GM18519 (cell line): ENCODE data around the gene PRRX2.
"Not testable (repeated sequence)": the region's sequence is repeated elsewhere in the genome, so short reads cannot be mapped to it uniquely, and the experiment has no call there.

ENCODE experiments used
- ATAC-seq: cut with Tn5 transposase; IDR thresholded peaks from one replicate; pipeline ENCODE4 v1.9.1; 2021; ENCODE audit warnings: mild to moderate bottlenecking, moderate library complexity; ENCODE audit not compliant: unreplicated experiment, low FRiP score

The PRRX2 gene

GRCh38 chr9:129724456-129725190, 59.2 kb downstream of the PRRX2 start:
- no peak for ATAC-seq

DNA sequence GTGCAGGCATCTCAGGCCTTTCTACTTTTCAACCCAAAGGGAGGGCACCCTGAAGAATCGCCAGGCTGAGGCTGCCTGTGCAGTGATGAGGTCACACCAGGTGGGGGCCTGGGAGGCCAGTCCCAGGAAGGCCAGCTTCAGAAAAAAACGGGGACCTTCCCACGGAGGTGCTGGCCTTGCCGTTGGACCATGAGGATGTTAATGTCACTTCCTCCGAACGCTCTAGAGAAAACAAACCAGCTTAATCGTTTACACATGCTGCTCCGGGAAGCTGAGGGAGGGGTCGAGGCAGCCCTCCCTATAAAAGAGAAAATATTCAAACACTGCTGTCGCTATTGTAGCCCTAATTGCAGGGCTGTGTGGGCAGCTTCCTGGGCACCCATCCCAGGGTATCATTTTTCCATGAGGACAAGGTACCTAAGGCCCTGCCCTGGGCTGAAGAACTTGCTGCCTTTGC, 60.4 kb downstream of the PRRX2 start:
- ATAC-seq = no peak

DNA sequence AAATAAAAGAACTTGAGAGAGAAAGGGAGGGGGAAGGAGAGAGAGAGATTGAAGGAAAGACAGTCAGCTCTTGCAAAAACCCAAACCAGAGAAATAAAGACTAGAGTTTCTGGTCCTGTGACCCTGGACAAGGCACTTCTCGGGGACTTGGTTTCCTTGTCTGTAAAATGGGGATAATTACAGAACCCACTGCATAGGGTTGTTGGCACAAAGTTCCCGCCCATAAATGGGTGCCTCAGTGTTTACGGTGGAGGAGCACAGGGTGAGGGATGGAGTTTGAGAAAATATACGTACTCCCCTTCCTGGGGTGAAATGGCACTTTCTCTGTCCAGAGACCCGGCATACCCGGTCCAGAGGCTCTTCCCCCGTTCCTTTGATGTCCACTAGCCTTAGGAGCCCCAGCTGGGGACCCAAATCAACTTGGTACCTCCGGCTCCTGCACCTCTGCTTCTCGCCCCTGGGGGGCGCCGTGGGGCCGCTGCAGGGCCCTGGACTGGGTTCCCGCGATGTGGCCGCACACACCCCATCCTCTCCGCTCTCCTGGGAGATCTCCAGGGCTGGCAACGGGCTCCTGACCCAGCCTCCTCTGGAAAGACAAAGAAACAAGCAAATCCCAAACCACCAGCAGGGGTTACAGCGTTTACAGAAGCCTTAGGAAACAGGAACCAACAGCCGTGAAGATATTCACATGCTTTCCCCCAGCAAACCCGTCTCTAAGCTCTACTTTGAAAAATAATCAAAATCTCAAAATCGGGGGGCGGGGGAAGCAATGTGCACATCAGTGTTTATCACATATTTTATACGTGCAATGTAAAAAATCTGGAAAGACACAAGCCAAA, 61.1 kb downstream of the PRRX2 start:
- no peak for ATAC-seq

GRCh38 chr9:129728744-129729143, 63.3 kb downstream of the PRRX2 start:
- no peak for ATAC-seq

GRCh38 chr9:129731477-129732085, 66.1 kb downstream of the PRRX2 start:
- no peak for ATAC-seq

- ATAC-seq = no peak
Measured at GRCh38 chr9:129732100-129732499, 66.7 kb downstream of the PRRX2 start.

DNA sequence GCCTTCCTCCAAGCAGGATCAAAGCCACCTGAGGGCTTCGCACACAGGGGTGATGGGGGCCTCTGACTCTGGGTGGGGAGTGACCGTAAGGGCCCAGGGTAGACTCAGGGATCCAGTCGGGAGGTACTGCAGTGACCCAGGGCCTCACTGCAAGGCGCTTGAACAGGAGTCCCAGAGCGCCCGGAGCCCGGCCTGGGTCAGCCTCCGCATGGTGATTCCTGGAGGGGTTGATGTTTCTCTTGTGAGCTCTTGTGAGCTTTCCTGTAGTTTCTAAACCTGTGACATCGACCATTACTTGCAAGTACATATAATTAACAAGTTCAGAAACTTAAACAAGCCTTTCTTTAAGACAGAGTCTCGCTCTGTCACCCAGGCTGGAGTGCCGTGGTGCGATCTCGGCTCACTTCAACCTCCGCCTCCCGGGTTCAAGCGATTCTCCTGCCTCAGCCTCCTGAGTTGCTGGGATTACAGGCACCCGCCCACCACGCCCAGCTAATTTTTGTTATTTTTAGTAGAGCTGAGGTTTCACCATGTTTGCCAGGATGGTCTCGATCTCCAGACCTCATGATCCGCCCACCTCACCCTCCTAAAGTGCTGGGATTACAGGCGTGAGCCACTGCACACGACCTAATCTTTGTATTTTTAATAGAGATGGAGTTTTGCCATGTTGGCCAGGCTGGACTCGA, 67.6 kb downstream of the PRRX2 start:
- no peak for ATAC-seq

DNA sequence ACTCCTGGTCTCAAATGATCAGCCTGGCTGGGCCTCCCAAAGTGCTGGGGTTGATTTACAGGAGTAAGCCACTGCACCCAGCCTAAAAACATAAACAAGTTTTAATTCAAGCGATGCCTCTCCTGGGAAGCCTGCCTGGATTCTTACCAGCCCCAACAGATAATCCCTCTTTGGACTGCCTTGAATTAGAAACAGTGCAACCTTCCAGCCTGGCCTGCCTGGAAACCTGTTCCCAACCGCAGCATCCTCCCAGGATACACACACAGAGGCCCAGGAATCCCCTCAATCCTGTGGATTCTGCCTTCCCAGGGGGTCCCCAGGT, 68.1 kb downstream of the PRRX2 start:
- ATAC-seq = no peak

GRCh38 chr9:129735546-129735945, 70.1 kb downstream of the PRRX2 start:
- no peak for ATAC-seq

DNA sequence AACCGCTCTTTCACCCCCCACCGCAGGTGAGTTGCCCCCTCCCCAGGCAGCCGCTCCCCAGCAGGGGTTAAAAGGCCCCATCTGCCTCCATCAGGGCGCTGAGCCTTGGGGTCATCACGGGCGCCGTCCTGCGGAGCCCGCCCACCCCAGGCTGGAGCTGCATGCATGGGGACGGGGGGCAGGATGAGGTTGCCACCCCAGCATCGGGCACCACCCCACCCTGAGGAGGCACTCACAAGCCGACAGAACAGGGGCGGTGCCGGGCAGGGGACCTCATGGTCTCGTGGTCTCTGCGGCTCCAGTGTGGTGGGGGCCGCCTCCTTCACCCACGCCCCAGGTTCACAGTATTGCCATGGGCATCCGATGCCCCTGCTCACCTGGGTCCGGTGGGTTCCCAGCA, 70.9 kb downstream of the PRRX2 start:
- no peak for ATAC-seq

DNA sequence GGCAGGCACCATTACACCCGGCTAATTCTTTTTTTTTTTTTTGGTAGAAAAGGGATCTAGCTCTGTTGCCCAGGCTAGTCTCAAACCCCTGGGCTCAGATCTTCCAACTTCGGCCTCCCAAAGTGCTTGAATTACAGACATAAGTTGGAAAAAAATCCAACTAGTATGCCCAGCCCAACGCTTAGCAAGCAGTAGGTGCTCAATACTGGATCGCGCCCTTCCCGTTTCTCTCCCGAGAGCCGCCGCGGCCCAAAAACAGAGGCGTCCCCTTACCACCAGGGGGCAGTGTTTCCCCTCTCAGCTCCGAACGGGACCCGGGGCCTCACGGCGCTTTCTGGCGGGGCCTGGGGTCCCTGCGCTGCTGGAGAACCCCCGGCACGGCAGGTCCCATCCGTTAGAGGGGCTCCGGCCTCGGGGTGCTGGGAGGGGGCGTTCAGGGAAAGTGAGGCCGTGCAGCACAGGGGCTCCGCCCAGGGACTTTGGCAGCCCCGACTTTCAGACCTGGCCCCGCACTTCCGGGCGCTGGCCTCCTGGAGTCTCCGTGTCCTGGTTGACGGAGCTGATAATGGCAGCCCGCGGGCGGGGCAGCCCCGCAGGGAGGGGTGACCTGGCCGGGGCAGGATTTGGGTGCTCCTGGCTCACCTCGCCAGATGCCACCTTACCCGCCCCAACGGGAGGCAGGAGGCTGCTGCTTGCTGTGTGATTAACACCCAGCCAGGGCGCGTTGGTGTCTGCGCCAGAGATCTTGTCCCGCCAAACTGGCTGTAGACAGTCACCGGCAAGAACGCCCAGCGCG, 72.2 kb downstream of the PRRX2 start:
- no peak for ATAC-seq

- no peak for ATAC-seq
Measured at GRCh38 chr9:129739432-129739831, 74.0 kb downstream of the PRRX2 start.

DNA sequence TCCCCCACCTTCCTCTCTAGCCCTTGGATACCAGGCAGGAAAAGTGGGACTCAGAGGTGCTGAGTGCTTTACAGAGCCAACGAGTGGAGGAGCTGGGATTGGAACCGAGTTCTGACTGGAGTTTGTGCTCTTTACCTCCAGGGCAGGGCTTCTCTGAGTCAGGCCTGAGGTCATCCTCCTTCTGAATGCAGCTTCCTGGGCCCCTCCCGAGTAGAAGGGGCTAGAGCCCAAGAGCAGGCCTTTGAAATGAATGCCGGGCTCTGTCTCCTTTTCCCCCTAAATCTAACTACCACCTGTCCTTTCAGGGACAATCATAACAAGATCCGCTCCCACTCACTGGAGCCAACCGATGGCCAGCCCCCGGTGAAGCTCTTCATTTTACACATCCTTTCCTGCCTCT, 74.7 kb downstream of the PRRX2 start:
- ATAC-seq = no peak

GRCh38 chr9:129740666-129741464, 75.4 kb downstream of the PRRX2 start:
- no peak for ATAC-seq

DNA sequence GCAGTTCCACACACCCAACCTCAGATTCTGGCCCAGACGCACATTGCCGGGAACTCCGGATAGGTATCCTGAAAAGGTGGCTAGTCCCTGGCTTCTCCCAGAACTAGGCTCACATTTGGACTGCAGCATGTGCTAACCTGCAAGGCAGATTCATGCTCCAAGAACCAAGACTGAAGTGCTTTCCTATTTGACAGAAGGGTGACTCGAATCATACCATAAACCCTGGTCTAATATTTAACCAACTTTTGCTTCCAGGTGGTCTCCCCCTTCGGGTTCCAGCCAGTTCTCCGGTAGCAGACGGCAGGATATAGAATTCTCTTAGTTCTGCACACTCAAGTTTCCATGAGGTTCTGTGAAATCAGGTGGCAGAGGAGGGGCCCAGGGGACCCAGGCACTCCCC, 79.8 kb downstream of the PRRX2 start:
- ATAC-seq = no peak

- ATAC-seq = no peak
Measured at GRCh38 chr9:129746092-129746777, 80.8 kb downstream of the PRRX2 start.

DNA sequence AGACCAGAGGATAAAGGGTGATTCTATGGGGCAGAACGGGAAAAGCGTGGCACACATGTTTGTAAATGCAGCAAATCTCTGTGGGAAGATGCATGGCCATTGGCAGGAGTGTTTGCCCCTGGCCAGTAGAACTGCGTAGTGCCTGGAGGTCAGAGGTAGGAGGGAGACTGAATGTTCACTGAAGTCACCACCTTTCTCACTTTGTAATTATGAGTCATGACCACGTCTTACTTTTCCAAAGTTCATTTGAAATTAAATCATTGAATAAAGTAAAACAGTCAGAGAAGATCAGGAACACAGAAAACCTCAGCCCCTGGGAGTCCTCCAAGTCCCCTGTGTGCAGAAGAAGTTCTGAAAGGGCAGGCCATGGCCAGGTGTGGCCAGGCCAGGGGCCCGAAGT, 82.8 kb downstream of the PRRX2 start:
- ATAC-seq = no peak

DNA sequence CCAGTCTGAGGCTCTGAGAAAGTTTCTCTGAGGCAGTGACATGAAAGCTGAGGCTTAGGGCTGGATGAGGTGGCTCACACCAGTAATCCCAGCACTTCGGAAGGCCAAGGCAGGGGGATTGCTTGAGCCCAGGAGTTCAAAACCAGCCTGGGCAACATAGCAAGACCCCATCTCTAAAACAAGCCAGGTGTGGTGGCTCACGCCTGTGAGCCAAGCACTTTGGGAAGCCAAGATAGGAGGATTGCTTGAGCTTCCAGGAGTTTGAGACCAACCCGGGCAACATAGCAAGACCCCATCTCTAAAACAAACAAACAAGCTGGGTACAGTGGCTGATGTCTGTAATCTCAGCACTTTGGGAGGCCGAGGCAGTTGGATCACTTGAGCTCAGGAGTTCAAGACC, 83.6 kb downstream of the PRRX2 start:
- not testable (repeated sequence) for ATAC-seq

GRCh38 chr9:129749575-129749974, 84.1 kb downstream of the PRRX2 start:
- ATAC-seq = no peak
